ENCODE data around the gene MINPP1. TPM values are rescaled to one million over a fixed set of nuclear protein-coding genes. Genes with fewer than 3 reads are reported as not detected.

The MINPP1 gene
- total and polyA plus RNA-seq, 4 donors, result 19.1 to 111 (median 24.6) TPM

DNA sequence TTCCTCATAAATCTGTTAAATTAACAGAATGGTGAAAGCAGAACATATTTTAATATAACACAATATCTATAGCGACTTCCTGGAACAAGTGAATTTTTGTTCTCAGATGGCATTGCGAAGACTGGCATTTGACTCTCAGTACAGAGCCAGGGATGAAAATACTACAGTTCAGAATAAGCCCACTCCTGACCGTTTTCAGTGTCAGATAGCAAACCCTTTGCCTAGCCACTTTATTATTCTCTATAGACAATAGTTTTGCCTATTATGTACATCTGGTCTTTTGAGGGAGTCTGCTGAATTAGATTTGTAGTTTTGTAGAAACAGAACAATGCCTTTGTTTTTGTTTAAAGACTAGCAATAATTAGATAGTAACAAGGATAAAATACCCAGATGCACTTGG lies 2.3 kb downstream of the MINPP1 start (continued):
- TF ChIP-seq, protein P1, sequence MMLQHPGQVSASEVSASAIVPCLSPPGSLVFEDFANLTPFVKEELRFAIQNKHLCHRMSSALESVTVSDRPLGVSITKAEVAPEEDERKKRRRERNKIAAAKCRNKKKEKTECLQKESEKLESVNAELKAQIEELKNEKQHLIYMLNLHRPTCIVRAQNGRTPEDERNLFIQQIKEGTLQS (IDR thresholded peaks at IDR 0.05), result no peak
- TF ChIP-seq JUND (IDR thresholded peaks at IDR 0.05) (no peak), EGR1 (IDR thresholded peaks at IDR 0.05; ENCODE audit: low read depth in 2 of 2) (no peak), RXRA (IDR thresholded peaks at IDR 0.05) (no peak)
- TF ChIP-seq, protein P2, sequence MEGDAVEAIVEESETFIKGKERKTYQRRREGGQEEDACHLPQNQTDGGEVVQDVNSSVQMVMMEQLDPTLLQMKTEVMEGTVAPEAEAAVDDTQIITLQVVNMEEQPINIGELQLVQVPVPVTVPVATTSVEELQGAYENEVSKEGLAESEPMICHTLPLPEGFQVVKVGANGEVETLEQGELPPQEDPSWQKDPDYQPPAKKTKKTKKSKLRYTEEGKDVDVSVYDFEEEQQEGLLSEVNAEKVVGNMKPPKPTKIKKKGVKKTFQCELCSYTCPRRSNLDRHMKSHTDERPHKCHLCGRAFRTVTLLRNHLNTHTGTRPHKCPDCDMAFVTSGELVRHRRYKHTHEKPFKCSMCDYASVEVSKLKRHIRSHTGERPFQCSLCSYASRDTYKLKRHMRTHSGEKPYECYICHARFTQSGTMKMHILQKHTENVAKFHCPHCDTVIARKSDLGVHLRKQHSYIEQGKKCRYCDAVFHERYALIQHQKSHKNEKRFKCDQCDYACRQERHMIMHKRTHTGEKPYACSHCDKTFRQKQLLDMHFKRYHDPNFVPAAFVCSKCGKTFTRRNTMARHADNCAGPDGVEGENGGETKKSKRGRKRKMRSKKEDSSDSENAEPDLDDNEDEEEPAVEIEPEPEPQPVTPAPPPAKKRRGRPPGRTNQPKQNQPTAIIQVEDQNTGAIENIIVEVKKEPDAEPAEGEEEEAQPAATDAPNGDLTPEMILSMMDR (IDR thresholded peaks at IDR 0.05; ENCODE audit: low read depth, low read length, missing input control), result no peak

DNA sequence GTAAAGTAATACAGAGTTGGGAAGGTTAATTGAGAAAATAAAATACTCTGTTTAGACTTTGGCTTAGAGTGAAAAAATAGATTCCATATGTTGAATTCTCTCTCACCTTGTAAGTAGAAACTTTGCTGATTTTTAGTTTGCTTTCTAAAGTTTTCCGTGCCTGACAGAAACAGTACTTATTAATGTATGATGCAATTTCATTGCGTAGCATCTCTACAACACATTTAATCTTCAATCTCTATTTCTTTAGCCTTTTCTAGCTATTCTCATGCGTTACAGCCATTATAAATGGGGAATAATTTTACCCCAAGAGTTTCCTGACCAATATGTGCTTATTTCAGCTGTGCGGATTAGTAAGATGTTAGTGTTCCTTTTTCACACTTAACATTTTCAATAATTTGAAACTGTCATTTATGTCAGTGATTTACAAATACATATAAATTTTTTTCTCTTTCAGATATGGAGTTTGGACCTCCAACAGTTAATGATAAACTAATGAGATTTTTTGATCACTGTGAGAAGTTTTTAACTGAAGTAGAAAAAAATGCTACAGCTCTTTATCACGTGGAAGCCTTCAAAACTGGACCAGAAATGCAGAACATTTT lies 3.3 kb downstream of the MINPP1 start:
- Histone ChIP-seq H3K4me3 (ENCODE audit: low read depth in 1 of 3, low read length in 3 of 3) (peak overlapping the region in 2 of 3 donors; percentile 12 to 24), H3K36me3 (ENCODE audit: control insufficient read depth in 4 of 4, insufficient read depth in 3 of 4, low read depth in 1 of 4, low read length in 3 of 4) (peaks cover 0 to 11% (median 5%) of the 10 kb centered on the region in 4 donors), H3K27ac (ENCODE audit: low read depth in 1 of 2, low read length in 2 of 2) (peak overlapping the region; percentile 11 to 59), H3K9me3 (ENCODE audit: control insufficient read depth in 4 of 4, low read length in 3 of 4) (no peaks in the 10 kb centered on the region), H3K4me1 (ENCODE audit: control insufficient read depth in 4 of 4, insufficient read depth in 4 of 4, low read length in 3 of 4) (peaks cover 0 to 42% (median 33%) of the 10 kb centered on the region in 4 donors), H3K9ac (ENCODE audit: low read depth in 1 of 2, low read length in 2 of 2) (peak overlapping the region; percentile 20 to 41), H3K27me3 (ENCODE audit: control insufficient read depth in 4 of 4, insufficient read depth in 4 of 4, low read length in 3 of 4) (no peaks in the 10 kb centered on the region)
- TF ChIP-seq EGR1 (IDR thresholded peaks at IDR 0.05; ENCODE audit: low read depth in 2 of 2) (no peak), YY1 (IDR thresholded peaks at IDR 0.05) (peak; percentile 13), FOXA1 (IDR thresholded peaks at IDR 0.05) (no peak), RXRA (IDR thresholded peaks at IDR 0.05) (no peak), HNF4A (conservative IDR thresholded peaks at IDR 0.05) (peak; percentile 27 to 52), NR2F2 (IDR thresholded peaks at IDR 0.05) (no peak), JUND (IDR thresholded peaks at IDR 0.05) (no peak), TAF1 (conservative IDR thresholded peaks at IDR 0.05) (no peak), SP1 (IDR thresholded peaks at IDR 0.05) (no peak), FOXA2 (IDR thresholded peaks at IDR 0.05) (no peak), RAD21 (IDR thresholded peaks at IDR 0.05) (no peak), GABPA (IDR thresholded peaks at IDR 0.05 in 1 of 2, conservative IDR thresholded peaks at IDR 0.05 in 1 of 2) (no peak)
- TF ChIP-seq, protein P3, sequence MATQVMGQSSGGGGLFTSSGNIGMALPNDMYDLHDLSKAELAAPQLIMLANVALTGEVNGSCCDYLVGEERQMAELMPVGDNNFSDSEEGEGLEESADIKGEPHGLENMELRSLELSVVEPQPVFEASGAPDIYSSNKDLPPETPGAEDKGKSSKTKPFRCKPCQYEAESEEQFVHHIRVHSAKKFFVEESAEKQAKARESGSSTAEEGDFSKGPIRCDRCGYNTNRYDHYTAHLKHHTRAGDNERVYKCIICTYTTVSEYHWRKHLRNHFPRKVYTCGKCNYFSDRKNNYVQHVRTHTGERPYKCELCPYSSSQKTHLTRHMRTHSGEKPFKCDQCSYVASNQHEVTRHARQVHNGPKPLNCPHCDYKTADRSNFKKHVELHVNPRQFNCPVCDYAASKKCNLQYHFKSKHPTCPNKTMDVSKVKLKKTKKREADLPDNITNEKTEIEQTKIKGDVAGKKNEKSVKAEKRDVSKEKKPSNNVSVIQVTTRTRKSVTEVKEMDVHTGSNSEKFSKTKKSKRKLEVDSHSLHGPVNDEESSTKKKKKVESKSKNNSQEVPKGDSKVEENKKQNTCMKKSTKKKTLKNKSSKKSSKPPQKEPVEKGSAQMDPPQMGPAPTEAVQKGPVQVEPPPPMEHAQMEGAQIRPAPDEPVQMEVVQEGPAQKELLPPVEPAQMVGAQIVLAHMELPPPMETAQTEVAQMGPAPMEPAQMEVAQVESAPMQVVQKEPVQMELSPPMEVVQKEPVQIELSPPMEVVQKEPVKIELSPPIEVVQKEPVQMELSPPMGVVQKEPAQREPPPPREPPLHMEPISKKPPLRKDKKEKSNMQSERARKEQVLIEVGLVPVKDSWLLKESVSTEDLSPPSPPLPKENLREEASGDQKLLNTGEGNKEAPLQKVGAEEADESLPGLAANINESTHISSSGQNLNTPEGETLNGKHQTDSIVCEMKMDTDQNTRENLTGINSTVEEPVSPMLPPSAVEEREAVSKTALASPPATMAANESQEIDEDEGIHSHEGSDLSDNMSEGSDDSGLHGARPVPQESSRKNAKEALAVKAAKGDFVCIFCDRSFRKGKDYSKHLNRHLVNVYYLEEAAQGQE (IDR thresholded peaks at IDR 0.05), result no peak
- TF ChIP-seq, protein P1 (IDR thresholded peaks at IDR 0.05), result no peak
- TF ChIP-seq, protein P2 (IDR thresholded peaks at IDR 0.05; ENCODE audit: low read depth, low read length, missing input control), result no peak
- TF ChIP-seq, protein P4, sequence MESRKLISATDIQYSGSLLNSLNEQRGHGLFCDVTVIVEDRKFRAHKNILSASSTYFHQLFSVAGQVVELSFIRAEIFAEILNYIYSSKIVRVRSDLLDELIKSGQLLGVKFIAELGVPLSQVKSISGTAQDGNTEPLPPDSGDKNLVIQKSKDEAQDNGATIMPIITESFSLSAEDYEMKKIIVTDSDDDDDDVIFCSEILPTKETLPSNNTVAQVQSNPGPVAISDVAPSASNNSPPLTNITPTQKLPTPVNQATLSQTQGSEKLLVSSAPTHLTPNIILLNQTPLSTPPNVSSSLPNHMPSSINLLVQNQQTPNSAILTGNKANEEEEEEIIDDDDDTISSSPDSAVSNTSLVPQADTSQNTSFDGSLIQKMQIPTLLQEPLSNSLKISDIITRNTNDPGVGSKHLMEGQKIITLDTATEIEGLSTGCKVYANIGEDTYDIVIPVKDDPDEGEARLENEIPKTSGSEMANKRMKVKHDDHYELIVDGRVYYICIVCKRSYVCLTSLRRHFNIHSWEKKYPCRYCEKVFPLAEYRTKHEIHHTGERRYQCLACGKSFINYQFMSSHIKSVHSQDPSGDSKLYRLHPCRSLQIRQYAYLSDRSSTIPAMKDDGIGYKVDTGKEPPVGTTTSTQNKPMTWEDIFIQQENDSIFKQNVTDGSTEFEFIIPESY (IDR thresholded peaks at IDR 0.05), result no peak
- TF ChIP-seq, protein P5, sequence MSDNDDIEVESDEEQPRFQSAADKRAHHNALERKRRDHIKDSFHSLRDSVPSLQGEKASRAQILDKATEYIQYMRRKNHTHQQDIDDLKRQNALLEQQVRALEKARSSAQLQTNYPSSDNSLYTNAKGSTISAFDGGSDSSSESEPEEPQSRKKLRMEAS (IDR thresholded peaks at IDR 0.05), result no peak
- WGBS, result 39% methylated on average over 5 of the region's 5 CpGs
- no peak for DNase-seq (ENCODE audit: low spot score)

Data from liver (tissue), 9 donors.